ENCODE measurements around the gene HTR7. TPM values are rescaled to one million over a fixed set of nuclear protein-coding genes. Genes with fewer than 3 reads are reported as not detected.

The HTR7 gene
- total and polyA plus RNA-seq, 9 of the 15 experiments (the other 6 are each of a cell fraction or from before 2014, with no cell fraction given) = 0.07 to 0.33 (median 0.18) TPM

DNA sequence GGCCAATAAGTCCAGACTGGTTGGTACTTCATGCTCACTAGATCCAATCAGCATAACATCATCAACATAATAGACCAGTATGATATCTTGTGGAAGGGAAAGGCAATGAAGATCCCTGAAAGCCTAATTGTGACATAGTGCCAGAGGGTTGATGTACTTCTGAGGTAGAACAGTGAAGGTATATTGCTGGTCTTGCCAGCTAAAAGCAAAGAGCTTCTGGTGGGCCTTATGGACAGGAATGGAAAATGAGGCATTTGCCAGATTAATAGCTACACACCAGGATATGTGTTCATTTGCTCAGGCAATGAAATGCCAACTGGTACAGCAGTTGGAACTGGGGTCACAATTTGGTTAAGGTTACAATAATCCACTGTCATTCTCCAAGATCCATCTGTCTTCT, 156.4 kb downstream of the HTR7 start (continued):
- TF ChIP-seq, protein P1, sequence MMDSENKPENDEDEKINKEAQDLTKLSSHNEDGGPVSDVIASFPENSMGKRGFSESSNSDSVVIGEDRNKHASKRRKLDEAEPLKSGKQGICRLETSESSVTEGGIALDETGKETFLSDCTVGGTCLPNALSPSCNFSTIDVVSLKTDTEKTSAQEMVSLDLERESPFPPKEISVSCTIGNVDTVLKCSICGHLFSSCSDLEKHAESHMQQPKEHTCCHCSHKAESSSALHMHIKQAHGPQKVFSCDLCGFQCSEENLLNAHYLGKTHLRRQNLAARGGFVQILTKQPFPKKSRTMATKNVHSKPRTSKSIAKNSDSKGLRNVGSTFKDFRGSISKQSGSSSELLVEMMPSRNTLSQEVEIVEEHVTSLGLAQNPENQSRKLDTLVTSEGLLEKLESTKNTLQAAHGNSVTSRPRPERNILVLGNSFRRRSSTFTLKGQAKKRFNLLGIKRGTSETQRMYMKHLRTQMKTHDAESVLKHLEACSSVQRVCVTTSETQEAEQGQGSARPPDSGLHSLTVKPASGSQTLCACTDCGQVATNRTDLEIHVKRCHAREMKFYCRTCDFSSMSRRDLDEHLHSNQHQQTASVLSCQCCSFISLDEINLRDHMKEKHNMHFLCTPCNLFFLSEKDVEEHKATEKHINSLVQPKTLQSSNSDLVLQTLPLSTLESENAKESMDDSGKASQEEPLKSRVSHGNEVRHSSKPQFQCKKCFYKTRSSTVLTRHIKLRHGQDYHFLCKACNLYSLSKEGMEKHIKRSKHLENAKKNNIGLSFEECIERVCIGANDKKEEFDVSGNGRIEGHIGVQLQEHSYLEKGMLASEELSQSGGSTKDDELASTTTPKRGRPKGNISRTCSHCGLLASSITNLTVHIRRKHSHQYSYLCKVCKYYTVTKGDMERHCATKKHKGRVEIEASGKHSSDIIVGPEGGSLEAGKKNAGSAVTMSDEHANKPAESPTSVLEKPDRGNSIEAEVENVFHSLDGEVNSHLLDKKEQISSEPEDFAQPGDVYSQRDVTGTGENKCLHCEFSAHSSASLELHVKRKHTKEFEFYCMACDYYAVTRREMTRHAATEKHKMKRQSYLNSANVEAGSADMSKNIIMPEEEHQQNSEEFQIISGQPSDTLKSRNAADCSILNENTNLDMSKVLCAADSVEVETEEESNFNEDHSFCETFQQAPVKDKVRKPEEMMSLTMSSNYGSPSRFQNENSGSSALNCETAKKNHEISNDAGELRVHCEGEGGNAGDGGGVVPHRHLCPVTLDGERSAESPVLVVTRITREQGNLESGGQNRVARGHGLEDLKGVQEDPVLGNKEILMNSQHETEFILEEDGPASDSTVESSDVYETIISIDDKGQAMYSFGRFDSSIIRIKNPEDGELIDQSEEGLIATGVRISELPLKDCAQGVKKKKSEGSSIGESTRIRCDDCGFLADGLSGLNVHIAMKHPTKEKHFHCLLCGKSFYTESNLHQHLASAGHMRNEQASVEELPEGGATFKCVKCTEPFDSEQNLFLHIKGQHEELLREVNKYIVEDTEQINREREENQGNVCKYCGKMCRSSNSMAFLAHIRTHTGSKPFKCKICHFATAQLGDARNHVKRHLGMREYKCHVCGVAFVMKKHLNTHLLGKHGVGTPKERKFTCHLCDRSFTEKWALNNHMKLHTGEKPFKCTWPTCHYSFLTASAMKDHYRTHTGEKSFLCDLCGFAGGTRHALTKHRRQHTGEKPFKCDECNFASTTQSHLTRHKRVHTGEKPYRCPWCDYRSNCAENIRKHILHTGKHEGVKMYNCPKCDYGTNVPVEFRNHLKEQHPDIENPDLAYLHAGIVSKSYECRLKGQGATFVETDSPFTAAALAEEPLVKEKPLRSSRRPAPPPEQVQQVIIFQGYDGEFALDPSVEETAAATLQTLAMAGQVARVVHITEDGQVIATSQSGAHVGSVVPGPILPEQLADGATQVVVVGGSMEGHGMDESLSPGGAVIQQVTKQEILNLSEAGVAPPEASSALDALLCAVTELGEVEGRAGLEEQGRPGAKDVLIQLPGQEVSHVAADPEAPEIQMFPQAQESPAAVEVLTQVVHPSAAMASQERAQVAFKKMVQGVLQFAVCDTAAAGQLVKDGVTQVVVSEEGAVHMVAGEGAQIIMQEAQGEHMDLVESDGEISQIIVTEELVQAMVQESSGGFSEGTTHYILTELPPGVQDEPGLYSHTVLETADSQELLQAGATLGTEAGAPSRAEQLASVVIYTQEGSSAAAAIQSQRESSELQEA (IDR thresholded peaks at IDR 0.05; ENCODE audit: low read depth) = no peak
- TF ChIP-seq, protein P2, sequence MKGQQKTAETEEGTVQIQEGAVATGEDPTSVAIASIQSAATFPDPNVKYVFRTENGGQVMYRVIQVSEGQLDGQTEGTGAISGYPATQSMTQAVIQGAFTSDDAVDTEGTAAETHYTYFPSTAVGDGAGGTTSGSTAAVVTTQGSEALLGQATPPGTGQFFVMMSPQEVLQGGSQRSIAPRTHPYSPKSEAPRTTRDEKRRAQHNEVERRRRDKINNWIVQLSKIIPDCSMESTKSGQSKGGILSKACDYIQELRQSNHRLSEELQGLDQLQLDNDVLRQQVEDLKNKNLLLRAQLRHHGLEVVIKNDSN (CRISPR knock-in tag; IDR thresholded peaks at IDR 0.05) = no peak
- TF ChIP-seq ESRRA (IDR thresholded peaks at IDR 0.05; ENCODE audit: borderline replicate concordance, low read depth) = no peak

Data from K562 (cell line).